HG03378 (cell line): ENCODE data around the gene ZC3H12C.
"Not testable (repeated sequence)": the region's sequence is repeated elsewhere in the genome, so short reads cannot be mapped to it uniquely, and the experiment has no call there.

Source experiments
- ATAC-seq: cut with Tn5 transposase; IDR thresholded peaks from one replicate; pipeline ENCODE4 v1.9.1; 2021; ENCODE audit warnings: mild to moderate bottlenecking, moderate library complexity; ENCODE audit not compliant: unreplicated experiment

ZC3H12C gene

DNA sequence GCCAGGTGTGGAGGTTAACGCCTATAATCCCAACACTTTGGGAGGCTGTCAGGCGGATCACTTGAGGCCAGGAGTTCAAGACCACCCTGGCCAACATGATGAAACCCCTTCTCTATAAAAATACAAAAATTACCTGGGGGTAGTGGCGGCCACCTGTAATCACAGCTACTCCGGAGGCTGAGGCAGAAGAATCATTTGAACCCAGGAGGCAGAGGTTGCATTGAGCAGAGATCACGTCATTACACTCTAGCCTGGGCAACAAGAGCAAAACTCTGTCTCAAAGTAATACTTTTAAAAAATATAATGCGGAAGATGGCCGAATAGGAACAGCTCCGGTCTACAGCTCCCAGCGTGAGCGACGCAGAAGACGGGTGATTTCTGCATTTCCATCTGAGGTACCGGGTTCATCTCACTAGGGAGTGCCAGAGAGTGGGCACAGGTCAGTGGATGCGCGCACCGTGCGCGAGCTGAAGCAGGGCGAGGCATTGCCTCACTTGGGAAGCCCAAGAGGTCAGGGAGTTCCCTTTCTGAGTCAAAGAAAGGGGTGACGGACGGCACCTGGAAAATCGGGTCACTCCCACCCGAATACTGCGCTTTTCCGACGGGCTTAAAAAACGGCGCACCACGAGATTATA lies 115.6 kb downstream of the ZC3H12C start:
- ATAC-seq = not testable (repeated sequence)

DNA sequence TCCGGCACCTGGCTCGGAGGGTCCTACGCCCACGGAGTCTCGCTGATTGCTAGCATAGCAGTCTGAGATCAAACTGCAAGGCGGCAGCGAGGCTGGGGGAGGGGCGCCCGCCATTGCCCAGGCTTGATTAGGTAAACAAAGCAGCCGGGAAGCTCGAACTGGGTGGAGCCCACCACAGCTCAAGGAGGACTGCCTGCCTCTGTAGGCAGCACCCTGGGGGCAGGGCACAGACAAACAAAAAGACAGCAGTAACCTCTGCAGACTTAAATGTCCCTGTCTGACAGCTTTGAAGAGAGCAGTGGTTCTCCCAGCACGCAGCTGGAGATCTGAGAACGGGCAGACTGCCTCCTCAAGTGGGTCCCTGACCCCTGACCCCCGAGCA lies 116.1 kb downstream of the ZC3H12C start:
- not testable (repeated sequence) for ATAC-seq

DNA sequence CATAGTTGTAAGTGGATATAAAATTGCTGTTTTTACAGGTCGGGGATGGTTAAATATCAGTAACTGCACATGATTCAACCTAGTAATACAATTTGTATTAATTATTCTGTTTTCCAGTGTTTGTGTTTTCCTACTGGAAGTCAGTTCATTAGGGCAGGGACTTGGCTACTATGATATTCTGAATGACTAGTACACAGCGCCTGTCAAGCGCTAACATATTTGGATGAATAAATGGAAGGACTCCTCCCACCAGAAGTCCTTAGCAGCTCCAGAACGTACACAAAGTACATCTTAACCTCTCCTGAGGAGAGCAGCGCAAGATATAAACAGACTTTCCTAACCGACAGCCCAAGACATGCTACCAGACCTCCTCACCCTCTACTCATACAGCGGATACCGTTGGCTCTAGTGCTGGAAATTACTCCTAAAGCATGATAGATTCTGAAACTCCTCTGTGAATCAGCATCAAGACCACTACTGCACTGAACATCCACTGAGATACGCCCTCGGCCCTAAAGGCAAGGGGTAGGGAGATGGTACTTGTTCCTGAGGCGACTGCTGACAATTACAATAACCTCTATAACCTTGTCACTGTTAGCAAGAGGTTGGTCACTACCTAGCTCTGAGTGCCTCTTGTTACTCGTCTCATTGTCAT lies 124.2 kb downstream of the ZC3H12C start:
- no peak for ATAC-seq

DNA sequence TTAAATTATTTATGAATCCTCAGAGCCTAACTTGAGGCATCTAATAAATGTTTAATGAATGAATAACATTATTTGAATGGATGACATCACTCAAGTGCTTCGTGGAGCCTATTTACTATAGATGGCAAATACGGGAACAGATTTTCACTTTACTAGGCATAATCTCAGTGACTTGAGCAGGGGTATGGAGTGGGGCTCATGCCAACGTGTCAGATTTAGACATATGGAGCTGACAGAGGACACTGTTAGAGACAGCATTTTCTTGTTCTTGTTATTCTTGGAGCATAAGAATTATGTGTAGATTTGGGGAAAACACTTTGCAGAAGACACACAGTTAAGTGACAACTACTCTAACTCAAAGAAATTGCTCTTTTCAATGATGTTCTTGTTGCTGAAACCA lies 124.7 kb downstream of the ZC3H12C start:
- no peak for ATAC-seq

DNA sequence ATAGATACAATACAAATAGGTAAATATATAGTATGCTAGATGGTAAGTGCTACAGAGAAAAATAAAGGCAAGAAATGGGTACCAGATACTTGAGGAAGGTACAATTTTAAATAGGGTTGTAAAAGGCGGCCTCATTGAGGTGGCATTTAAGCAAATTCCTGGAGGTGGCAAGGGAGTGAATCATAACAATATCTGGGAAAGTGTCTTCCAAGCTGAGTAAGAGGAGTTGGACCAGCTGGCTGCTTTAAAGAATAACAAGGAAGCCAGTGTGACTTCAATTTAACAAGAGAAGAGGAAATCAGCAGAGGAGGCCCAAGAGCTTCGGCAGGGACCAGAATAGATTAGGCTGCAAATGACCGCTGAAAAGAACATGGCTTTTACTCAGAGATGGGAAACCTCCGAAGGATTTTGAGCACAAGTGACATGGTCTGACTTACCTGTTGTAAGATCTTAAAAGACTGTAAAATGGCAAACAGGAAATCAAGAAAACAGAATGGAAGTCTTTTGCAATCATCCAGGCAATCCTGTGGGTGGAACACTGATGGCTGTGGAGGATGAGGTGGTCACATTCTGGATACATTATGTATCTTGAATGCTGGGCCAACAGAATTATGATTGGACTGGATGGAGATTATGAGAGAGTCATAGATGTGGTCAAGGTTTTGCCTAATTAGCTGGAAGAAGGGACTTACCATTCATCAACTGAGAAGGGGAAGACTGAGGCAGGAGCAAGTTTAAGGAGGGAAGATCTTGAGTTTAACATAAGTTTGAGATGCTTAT lies 126.0 kb downstream of the ZC3H12C start:
- ATAC-seq = no peak
